ENCODE data around the gene ADAMTS18. TPM values are rescaled to one million over a fixed set of nuclear protein-coding genes. Genes with fewer than 3 reads are reported as not detected.

Gene ADAMTS18
- total RNA-seq, 2 donors from 2014 or later = 0.34 TPM; not detected in 1

DNA sequence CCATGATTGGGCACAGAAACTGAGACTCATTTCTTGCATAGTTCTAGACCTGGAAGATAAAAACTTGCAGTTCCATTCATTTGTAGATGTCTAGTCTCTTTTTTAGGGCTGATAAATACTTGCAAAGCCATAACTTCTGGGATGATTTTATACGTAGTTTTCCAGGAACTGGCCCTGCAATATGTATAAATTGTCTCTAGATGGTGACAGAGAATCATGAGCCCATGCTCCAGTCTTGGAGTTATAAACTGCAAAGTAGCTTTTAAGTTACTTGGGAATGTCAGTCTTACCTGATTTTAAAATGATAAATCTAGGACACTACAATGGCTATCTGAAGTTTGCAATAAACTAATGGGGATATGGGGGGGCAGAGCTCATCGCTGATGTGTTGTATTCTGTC is 3.0 kb upstream of the ADAMTS18 start:
- no peak for ATAC-seq
- DNase-seq = no peak
- intact Hi-C loops (cut with DNase I, micrococcal nuclease) = no loop called here

GRCh38 chr16:77435272-77435820 is 512 bp upstream of the ADAMTS18 start:
- intact Hi-C loops (cut with DNase I, micrococcal nuclease) = no loop called here
- ATAC-seq = no peak
- DNase-seq = no peak

GRCh38 chr16:77434022-77434529 is 758 bp downstream of the ADAMTS18 start:
- DNase-seq (no peak), ATAC-seq (no peak)
- intact Hi-C loops (cut with DNase I, micrococcal nuclease) = no loop called here

- no peak for DNase-seq
- no peak for ATAC-seq
- intact Hi-C loops (cut with DNase I, micrococcal nuclease) = no loop called here
Observed at GRCh38 chr16:77433146-77433545, 1.7 kb downstream of the ADAMTS18 start.

- intact Hi-C loops (cut with DNase I, micrococcal nuclease) = no loop called here
- no peak for DNase-seq
- ATAC-seq = no peak
Observed at GRCh38 chr16:77432264-77432663, 2.6 kb downstream of the ADAMTS18 start.

DNA sequence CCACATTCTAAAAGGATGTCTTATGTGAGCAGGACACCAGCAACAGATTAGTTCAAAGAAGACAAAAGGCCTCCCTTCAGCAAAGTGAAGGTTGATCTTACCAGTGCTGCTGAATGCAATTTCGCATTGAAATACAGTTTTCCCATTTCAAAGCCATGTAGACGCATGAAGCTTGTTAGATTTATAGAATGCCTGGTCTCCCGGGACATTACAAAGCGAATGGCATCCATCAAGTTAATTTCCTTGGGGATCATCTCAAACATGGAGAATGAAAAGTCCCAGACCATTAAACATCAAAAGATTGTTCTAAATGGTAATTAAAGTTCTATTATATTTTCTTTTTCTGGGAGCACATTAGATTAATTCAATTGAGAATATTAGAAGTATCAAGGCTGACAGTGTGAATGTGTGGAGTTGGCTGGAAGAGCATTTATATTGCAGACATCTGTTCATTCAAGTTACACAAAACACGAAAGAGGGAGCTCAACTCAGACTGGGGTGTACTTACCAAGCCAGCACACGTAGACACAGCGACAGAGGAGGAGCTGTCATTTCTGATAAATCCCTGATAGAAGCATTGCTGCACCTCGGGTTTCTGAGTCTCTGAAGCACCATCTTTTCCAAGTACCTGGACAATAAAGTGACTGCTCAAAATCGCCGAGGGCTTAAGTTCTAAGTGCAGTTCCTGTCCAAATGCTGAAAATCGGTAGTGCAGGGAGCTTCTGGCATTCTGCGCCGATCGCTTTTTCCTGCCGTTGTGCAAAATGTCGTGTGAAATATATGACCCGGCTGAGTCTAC is 3.8 kb downstream of the ADAMTS18 start:
- ATAC-seq (no peak), DNase-seq (no peak)
- intact Hi-C loops (cut with DNase I, micrococcal nuclease) = no loop called here

DNA sequence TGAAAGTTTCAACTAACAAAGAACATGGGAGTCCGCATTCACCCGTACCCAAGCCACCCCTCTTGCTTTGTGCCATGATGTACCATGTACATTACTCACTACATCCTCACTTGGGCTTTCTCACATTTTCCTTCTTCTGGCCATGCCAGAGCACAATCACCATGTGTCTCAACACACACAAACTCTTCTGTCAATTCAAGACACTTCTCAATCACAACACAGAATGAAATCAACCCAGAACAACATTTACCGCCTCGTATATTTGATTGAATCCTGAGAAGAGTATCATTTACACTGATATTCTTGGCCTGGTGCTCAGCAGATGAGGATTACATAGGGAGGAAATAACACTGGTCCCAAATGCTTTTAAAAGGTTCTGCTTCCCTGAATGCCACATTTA is 4.5 kb downstream of the ADAMTS18 start:
- DNase-seq = no peak
- intact Hi-C loops (cut with DNase I, micrococcal nuclease) = no loop called here
- ATAC-seq = no peak

- ATAC-seq (no peak), DNase-seq (no peak)
- intact Hi-C loops (cut with DNase I, micrococcal nuclease) = no loop called here
Observed at GRCh38 chr16:77424871-77425604, 9.8 kb downstream of the ADAMTS18 start.

DNA sequence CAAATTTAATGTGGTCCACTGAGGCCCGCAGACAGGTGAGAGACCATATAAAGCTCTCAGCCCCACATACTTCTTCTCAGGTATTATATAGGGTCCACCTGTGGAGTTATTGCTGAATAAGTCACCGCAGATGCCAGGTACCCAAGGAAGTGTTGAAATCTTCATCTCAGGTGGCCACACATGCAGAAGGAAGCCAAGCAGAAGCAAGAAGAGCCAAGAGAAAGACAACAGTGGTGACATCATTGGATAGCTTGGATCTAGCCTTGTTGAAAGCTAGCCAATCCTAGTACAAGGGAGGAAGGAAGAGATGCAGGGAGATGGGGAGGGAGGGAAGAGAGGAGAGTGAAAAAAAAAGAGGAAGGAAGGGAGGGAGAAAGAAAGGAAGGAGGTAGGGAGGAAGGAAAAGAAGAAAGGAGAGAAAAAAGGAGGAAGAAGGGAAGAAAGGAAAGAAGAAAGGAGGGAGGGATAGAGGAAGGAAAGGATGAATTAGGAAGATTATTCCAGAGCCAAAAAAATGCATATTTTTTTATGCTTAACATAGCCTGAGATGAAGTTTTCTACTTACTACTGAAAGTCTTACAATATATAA is 12.5 kb downstream of the ADAMTS18 start:
- DNase-seq (no peak), ATAC-seq (no peak)
- intact Hi-C loops (cut with DNase I, micrococcal nuclease) = no loop called here

DNA sequence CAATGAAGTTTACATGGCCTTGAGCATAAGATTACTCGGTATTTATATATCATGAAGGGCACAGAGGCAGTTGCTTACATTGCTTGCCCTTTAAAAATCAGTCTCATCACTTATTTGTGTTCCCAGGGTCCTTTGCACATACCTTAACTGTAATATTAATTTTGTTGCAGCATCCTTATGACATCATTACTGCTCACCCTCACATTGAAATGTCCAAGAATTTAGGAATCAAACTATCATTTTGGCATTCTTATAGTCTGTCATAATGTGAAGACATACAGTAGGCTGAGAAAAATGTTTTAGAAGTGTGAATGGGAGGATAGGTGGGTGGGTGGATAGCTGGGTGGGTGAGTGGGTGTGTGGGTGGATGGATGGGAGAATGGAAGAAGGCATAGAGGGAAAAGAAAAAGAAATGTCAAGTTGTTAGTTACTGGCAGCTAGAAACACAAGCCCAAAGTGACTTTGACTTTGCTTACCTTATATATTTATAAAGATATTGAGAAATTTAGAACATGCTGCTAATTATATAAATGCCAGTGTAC is 17.8 kb downstream of the ADAMTS18 start:
- no peak for DNase-seq
- intact Hi-C loops (cut with DNase I, micrococcal nuclease) = no loop called here
- no peak for ATAC-seq

- no peak for DNase-seq
- no peak for ATAC-seq
- intact Hi-C loops (cut with DNase I, micrococcal nuclease) = no loop called here
Observed at GRCh38 chr16:77414752-77415231, 20.0 kb downstream of the ADAMTS18 start.

DNA sequence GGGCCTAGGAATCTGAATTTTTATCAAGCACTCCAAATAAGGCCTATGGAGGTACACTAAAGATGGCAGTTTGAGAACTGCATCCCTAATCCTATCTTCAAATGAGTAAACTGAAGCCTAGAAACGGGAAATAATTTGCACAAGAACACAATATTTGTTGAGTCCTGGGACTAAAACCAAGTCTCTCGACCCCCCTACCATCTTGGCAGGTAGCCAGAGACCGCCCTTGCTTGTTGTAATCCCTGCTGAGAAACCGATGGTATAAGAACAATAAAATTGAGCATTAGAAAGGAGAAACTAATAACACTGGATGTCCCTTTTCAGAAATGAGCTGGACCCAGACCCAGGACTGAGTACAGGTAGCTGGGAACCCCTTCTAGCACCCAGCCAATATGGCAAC is 24.4 kb downstream of the ADAMTS18 start:
- intact Hi-C loops (cut with DNase I, micrococcal nuclease) = no loop called here
- ATAC-seq = no peak
- no peak for DNase-seq

GRCh38 chr16:77409311-77409710 is 25.5 kb downstream of the ADAMTS18 start:
- DNase-seq (no peak), ATAC-seq (no peak)
- intact Hi-C loops (cut with DNase I, micrococcal nuclease) = no loop called here

GRCh38 chr16:77408607-77409006 is 26.2 kb downstream of the ADAMTS18 start:
- no peak for DNase-seq
- no peak for ATAC-seq
- intact Hi-C loops (cut with DNase I, micrococcal nuclease) = no loop called here

DNA sequence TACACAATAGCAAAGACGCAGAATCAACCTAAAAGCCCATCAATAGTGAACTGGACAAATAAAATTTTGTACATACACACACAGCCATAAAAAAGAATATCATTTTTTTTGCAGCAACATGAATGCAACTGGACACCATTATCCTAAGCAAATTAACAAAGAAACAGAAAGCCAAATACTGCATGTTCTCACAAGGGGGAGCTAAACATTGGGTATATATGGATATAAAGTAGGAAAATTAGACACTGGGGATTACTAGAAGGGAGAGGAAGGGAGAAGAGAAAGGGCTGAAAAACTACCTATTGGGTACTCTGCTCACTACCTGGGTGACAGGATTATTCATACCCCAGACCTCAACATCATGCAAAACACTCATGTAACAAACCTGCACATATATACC is 28.2 kb downstream of the ADAMTS18 start:
- ATAC-seq = no peak
- DNase-seq = no peak
- intact Hi-C loops (cut with DNase I, micrococcal nuclease) = no loop called here

DNA sequence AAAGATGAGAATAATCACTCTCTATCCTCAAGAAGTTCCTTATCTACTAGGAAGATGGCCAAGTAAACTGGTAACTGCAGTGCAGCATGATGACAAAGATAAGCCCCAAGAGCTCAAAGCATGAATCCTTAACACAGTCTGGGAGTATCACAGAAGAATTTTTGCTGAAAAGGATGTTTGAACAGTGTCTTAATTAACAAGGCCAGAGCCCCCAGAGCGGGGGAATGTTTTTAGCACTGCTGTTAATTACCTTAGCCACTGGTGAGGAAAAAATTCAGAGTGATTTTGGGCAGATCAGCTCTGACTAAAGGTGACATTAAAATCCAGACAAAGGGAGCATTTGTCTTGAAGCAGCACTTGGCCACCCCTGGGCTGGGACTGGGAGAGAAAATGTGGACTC is 30.1 kb downstream of the ADAMTS18 start:
- intact Hi-C loops (cut with DNase I, micrococcal nuclease) = no loop called here
- DNase-seq (no peak), ATAC-seq (no peak)

- intact Hi-C loops (cut with DNase I, micrococcal nuclease) = no loop called here
- no peak for ATAC-seq
- DNase-seq = no peak
Observed at GRCh38 chr16:77403732-77404131, 31.1 kb downstream of the ADAMTS18 start.

DNA sequence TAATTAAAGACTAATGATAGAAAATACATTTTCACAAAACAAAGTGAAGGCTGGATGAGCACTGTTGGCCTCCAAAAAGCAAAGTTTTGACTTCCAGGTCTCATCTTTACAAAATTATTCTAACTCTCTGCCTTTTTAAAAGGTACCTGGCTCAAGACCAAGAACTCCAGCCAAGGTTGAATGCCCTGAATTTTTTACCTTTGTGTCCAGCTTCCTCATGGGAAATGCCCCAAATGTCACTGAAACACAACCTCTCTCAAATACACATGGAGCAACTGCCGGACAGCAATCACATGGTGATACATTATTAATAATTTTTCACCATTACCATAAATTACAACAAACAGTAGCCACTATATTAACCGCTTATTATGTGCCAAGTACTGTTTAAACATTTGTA is 32.2 kb downstream of the ADAMTS18 start:
- DNase-seq (no peak), ATAC-seq (no peak)
- intact Hi-C loops (cut with DNase I, micrococcal nuclease) = no loop called here

GRCh38 chr16:77402118-77402517 is 32.7 kb downstream of the ADAMTS18 start:
- intact Hi-C loops (cut with DNase I, micrococcal nuclease) = no loop called here
- ATAC-seq (no peak), DNase-seq (no peak)

Data from left colon (tissue), 2 donors.